B cell (primary cell): Measurements from ENCODE around the gene RPRD1A.

ENCODE experiments used
- CTCF ChIP-seq: fragments of 200-600 bp; IDR thresholded peaks from one replicate; pipeline ENCODE4 v1.8.0; 2022; ENCODE audit warnings: antibody characterized with exemption, mild to moderate bottlenecking
- EZH2 ChIP-seq: IDR thresholded peaks from 2 replicates; pipeline ENCODE4 v1.6.1; 2012; ENCODE audit warnings: borderline replicate concordance, low read depth, mild to moderate bottlenecking, moderate library complexity, low read length; ENCODE audit not compliant: insufficient read depth, poor library complexity, severe bottlenecking

- TF ChIP-seq CTCF: no peak
- no peak for TF ChIP-seq EZH2
Measured at GRCh38 chr18:36034299-36034895, 33.0 kb downstream of the RPRD1A start.
